GM19025 (cell line): ENCODE results near the gene GBP5.

Source experiments
- ATAC-seq: cut with Tn5 transposase; IDR thresholded peaks from one replicate; pipeline ENCODE4 v1.9.1; 2021; ENCODE audit warnings: mild to moderate bottlenecking, low read depth, moderate library complexity; ENCODE audit not compliant: unreplicated experiment

The GBP5 gene, protein sequence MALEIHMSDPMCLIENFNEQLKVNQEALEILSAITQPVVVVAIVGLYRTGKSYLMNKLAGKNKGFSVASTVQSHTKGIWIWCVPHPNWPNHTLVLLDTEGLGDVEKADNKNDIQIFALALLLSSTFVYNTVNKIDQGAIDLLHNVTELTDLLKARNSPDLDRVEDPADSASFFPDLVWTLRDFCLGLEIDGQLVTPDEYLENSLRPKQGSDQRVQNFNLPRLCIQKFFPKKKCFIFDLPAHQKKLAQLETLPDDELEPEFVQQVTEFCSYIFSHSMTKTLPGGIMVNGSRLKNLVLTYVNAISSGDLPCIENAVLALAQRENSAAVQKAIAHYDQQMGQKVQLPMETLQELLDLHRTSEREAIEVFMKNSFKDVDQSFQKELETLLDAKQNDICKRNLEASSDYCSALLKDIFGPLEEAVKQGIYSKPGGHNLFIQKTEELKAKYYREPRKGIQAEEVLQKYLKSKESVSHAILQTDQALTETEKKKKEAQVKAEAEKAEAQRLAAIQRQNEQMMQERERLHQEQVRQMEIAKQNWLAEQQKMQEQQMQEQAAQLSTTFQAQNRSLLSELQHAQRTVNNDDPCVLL

DNA sequence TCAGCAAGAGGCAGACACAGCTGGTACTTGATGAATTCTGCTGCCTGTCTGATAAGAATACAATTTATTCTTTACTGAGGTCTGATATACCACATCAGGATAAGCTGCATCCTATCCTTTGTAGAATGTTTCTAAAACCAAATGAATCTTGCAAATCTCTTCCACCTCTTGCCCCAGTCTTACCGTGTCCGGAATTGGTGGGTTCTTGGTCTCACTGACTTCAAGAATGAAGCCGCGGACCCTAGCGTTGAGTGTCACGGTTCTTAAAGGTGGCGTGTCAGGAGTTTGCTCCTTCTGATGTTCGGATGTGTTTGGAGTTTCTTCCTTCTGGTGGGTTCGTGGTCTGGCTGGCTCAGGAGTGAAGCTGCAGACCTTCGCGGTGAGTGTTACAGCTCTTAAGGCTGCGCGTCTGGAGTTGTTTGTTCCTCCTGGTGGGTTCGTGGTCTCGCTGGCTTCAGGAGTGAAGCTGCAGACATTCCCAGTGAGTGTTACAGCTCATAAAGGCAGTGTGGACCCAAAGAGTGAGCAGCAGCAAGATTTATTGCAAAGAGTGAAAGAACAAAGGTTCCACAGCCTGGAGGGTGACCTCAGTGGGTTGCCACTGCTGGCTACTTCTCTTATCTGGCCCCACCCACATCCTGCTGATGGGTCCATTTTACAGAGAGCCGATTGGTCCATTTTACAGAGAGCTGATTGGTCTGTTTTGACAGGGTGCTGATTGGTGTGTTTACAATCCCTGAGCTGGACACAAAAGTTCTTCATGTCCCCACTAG lies at the start of gene GBP5:
GBP5 (minus strand) TSS at position 592 of the 773 bp plus-strand sequence. CDS start 3,305 bp downstream, outside the sequence.
- ATAC-seq, result peak; percentile 87

- no peak for ATAC-seq
Observed at GRCh38 chr1:89322402-89322801, 49.7 kb upstream of the GBP5 start.

DNA sequence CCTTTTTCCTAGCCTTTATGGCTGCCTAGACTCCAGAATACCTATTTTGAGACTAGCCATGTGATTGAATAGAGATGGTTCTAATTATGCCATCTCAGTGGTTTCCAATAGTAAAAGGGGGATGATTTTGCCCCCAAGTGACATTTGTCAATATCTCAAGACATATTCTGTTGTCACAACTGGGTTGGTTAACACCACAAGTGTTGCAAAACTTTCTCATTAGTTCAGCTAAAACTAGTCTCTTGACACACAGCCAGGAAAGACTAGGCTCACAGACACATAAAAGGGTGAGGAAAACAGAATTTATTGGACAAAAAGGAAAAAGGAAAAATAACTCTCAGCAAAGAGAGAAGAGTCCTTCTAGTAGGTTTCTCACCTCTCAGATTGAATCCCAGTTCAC lies 39.9 kb upstream of the GBP5 start:
- no peak for ATAC-seq

DNA sequence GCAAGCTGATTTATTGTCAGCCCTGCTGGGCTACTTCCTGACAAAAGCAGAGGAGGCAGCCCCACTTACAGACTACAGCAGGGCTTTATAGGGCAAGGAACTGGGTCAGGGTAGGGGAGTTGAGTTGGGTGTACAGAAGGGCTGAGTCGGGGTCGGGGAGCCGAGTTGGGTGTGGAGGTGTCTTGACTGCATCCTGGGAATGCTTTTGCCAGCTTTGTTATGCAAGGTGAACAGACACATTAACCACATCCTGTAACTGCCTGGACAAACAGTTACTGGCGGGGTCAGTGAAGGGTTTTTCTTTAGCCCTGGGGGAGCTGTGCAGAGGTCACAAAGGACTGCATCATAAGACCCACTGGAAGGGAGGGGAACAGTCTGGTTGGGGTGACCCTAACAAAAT lies 39.1 kb upstream of the GBP5 start:
- no peak for ATAC-seq

GRCh38 chr1:89310976-89311375 lies 38.3 kb upstream of the GBP5 start:
- ATAC-seq, result no peak

GRCh38 chr1:89310505-89310904 lies 37.8 kb upstream of the GBP5 start:
- peak; percentile 77 for ATAC-seq

- no peak for ATAC-seq
Observed at GRCh38 chr1:89309828-89310227, 37.2 kb upstream of the GBP5 start.

GRCh38 chr1:89306273-89306672 lies 33.6 kb upstream of the GBP5 start:
- no peak for ATAC-seq

DNA sequence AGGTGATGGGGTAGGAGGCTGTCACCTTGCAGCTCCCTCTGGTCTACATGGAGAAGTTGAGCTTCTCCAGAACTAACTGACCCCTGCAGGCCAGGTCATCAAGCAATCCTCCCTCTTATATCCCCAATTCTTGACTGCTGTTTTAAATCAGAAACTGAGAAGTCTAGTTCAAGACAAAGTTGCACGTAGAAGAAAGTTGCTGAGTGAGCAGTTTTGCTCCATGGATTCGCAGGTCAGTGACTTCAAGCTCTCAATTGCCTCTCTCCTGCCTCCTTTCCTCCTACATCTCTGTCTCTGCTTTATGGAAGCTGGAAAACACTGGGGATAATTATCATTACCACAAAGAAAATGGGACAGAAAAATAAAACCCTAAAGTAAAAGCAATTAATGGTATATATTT lies 32.8 kb upstream of the GBP5 start:
- ATAC-seq, result no peak

DNA sequence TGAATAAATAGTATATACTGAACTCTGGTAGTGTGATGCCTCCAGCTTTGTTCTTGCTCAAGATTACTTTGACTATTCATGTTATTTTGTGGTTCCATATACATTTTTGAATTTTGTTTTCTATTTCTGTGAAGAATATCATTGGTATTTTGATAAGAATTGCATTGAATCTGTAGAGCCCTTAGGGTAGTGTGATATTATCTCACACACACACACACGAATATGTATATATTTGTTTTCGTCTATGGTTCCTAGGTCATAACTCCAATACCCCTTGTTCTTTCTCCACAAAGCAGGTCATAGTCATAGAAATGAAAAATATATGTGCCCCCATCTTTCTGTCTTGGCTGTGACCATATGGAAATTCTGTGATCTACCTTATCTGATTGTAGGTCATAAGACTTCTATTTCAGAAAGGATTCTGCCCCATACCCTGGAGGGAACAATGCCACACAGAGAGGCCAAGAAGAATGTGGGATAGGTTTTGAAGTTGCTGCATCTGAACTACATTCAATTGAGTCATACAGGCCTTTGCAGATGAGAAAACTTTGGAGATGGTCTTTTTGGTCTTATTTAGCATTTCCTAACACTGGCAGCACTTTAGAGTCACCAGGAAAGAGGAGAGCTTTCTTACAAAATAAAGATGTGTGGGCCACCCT lies 32.0 kb upstream of the GBP5 start:
- ATAC-seq, result no peak

GRCh38 chr1:89302697-89303332 lies 30.2 kb upstream of the GBP5 start:
- no peak for ATAC-seq

DNA sequence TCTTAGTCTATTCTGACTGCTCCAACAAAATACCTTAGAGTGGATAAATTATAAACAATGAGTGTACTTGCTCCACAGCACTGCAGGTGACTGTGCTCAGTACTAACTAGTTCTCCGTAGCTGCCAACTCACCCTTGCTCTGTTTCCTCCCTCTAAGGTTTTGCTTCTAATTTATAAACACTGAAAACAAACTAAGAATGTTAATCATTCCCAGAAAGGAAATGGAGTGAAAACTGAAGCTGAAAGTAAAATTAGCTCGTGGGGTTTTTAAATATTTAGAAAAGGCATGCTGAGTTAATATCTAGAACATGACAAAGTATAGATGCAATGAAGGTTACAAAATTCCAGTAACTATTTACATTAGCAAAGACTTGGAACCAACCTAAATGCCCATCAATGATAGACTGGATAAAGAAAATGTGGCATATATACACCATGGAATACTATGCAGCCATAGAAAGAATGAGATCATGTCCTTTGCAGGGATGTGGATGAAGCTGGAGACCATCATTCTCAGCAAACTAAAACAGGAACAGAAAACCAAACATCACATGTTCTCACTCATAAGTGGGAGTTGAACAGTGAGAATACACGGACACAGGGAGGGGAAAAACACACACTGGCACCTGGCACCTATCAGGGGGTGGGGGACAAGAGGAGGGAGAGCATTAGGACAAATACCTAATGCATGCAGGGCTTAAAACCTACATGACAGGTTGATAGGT lies 27.2 kb upstream of the GBP5 start:
- peak; percentile 91 for ATAC-seq

DNA sequence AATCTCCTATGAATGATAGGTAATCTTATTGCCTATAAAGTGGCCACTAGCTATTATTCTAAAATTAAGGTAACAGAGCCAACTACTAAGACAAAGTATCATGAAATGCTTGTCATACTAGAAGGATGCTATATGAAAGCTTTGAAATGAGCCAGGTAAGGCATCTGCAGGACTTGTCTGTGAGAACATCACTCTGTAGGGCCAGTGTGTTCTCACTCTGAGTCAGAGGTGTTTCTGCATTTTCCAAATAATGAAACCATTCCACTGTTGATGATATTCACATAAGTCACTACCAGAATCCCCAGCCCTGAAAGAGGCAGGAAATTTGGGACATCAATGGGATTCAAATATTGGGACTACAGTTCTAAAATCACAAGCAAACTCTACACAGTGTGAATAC lies 25.8 kb upstream of the GBP5 start:
- no peak for ATAC-seq

- no peak for ATAC-seq
Observed at GRCh38 chr1:89295187-89295586, 22.5 kb upstream of the GBP5 start.

GRCh38 chr1:89291276-89291675 lies 18.6 kb upstream of the GBP5 start:
- no peak for ATAC-seq

DNA sequence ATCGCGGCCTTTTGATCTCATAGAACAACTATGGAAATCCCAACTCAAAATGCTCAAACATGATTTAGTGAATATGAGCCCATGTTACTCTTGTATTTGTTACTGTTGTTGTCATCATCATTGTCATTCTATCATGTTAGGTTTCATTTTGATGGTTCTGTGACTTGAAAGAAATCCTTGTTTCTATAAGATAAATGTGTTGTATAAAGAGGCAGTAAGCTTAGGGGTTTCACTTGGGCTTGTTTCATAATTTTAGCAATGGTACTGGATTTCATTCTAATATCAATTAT lies 15.3 kb upstream of the GBP5 start:
- ATAC-seq, result no peak

- peak; percentile 18 for ATAC-seq
Observed at GRCh38 chr1:89287181-89288050, 14.8 kb upstream of the GBP5 start.

- peak; percentile 93 for ATAC-seq
Observed at GRCh38 chr1:89286549-89287180, 14.0 kb upstream of the GBP5 start.
